ENCODE results near the gene GLTP.
A peak's percentile ranks its signal among the peaks of the same experiment; 100 is the strongest.
"Not testable (repeated sequence)": the region's sequence is repeated elsewhere in the genome, so short reads cannot be mapped to it uniquely, and the experiment has no call there.

The GLTP gene

DNA sequence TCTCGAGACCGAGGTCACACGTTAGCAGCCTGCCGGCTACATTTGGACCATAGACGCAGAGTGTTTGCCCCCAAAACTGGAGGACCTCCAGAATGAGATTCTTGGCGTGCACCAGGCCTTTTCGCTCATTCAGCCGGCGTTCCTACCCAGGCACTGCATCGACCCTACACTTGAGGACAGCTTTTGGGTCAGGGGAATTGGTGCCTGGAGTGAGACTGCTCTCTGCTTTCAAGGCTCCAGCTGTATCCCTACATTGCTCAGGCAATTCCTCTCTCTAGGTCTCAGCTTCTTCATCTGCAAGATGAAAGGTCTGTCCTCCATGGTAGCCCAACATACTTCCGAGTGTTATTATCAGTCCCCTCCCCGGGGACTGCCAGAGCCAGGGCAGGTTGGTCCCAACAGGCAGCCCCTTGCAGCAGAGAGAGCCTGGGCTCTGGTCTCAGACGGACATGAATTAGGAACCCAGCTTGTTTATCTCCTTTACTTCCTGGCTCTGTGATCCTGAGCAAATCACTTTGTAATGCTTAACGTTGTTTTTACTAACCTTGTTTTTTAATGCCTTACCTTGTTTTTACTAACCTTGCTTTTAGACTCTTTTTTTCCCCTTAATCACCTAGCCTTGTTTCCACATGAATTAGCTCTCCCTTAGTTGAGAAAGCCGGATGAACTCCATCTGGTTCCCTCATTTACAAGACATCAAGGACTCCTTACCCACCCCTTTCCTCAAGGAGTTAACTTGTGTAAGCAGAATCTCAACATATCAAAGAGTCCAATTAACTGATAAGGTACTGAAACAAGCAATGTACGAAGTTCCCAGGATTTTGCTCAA lies 20.6 kb upstream of the GLTP start:
- no peak for DNase-seq

- DNase-seq: peak; percentile 27
Observed at GRCh38 chr12:109899783-109900751, 19.7 kb upstream of the GLTP start, which contains the start of gene TCHP. TCHP (plus strand) TSS chr12:109900274; CDS start chr12:109903027, 2,753 bp downstream.

GRCh38 chr12:109899345-109899744 lies 19.0 kb upstream of the GLTP start:
- not testable (repeated sequence) for DNase-seq

DNA sequence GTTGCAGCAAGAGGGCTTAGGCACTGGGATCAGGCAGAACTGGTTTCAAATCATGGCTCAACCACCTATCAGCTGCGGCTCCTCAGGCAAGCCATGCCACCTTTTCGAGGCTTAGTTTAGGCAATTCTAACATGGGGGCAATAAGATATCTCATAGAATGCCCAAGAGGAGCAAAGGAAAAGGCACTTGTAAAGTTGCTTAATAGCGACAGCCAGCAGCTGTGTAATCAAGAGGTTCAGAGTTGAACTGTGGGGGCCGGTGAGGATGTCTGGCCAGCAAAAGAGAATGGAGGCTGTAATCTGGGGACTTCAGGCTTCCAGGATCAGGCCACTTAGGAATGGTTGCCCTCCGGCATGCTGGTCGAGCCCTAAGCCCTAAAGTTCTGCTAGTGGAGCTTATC lies 16.7 kb upstream of the GLTP start:
- no peak for DNase-seq

- DNase-seq: no peak
Observed at GRCh38 chr12:109896188-109896587, 15.8 kb upstream of the GLTP start.

GRCh38 chr12:109894939-109895338 lies 14.6 kb upstream of the GLTP start:
- no peak for DNase-seq

DNA sequence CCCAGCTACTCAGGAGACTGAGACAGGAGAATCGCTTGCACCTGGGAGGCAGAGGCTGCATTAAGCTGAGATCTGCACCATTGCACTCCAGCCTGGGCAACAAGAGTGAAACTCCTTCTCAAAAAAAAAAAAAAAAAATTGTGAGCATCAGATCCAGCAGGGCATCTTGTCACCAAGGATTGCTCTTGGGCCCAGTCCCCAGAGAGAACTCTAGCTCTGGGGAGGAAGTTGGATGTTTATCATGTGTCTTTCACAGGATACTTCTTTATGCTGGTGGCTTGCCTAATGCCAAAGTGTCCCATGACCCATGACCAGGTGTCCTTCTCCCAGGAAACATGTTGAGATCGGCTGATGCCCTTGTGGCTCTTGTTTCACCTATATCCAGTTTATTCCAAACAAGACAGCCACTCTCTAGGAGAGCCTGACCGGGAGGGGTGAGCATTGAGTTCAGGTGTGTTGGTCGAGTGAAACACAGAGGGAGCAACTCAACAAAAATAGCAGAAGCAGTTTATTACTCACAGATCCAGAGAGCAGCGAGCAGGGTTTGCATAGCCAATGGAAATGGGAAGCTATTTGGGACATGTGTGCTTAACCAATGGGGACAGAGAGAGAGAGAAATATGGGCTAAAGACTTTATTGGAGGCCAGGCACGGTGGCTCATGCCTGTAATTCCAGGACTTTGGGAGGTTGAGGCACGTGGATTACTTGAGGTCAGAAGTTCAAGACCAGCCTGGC lies 13.1 kb upstream of the GLTP start:
- DNase-seq: no peak

DNA sequence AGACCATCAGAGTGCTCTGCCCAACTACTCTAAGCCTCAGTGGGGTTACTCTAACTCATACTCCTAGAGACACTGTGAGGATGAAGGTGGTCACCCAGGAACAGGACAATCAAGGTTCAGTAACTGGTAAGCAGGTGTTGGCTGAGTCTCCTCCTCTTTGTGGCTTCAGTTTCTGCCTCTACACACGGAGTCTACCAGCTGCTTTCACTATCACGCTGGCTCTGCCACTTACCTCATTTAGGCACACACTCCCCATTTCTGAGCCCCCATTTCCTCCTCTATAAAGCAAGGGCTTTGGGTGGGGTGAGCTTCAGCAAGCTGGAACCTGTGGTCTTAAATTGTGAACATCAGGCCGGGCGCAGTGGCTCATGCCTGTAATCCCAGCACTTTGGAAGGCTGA lies 12.4 kb upstream of the GLTP start:
- DNase-seq: no peak

- DNase-seq: no peak
Observed at GRCh38 chr12:109892165-109892715, 11.9 kb upstream of the GLTP start.

DNA sequence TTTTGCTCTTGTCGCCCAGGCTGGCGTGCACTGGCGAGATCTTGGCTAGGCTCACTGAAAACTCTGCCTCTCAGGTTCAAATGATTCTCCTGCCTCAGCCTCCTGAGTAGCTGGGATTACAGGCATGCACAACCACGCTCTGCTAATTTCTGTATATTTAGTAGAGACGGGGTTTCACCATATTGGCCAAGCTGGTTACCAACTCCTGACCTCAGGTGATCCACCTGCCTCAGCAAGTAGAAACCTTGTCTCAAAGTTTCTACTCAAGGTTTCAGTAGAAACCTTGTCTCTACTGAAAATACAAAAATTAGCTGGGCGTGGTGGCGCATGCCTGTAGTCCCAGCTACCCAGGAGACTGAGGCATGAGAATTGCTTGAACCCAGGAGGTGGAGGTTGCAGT lies 11.4 kb upstream of the GLTP start:
- not testable (repeated sequence) for DNase-seq

GRCh38 chr12:109890620-109891170 lies 10.4 kb upstream of the GLTP start:
- no peak for DNase-seq

DNA sequence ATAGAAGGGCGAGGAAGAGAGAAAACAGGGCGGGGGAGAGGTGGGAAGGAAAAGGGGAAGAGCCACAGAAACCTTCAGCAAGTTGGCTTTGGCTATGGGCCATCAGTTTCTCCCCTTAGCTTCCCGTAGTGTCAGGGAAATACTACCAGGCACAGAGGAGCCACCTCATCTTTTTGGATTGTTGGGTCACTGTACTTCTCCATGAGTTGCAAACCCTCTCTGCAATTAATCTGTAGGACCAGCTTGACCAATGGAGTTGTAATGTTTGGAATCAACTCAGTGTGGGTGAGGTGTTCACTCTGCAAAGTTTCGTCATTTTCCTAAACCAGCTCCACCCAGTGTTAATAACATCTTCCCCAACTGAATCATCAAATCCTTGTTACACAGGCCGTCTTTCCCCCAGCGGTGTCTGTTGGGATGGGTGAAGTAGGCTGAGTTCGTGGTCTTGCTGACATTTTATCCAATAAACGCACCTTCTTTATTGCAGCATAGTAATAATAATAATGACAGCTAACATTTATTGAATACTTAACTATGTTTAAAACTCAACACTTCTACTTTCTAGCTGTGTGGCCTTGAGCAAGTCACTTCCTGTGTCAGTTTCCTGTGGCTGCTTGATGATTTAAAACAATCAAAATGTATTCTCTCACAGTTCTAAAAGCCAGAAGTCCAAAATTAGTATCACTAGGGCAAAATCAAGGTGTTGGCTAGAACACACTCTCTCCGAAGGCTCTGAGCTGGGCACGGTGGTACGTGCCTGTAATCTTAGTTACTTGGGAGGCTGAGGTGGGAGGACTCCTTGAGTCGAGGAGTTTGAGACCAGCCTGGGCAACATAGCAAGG lies 8.1 kb upstream of the GLTP start:
- no peak for DNase-seq

GRCh38 chr12:109885616-109886015 lies 5.3 kb upstream of the GLTP start:
- DNase-seq: no peak

DNA sequence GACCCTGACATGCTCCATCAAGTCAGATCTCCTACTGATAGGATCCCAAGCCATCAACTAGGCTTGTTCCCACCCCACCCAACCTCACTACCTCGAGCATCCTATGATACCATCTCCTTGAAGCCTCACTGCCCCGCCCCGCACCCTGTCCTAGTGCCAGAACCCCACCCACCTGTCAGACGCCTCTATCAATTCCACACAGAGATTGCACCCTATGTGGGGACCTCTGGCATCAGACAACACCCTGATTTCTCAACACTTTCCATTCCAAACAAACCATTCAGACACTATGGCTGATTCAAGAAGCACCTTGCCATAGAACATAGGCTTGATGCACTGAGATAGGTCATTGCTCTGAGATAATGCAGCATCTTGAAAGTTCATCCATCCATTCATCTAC lies 3.1 kb upstream of the GLTP start:
- no peak for DNase-seq

DNA sequence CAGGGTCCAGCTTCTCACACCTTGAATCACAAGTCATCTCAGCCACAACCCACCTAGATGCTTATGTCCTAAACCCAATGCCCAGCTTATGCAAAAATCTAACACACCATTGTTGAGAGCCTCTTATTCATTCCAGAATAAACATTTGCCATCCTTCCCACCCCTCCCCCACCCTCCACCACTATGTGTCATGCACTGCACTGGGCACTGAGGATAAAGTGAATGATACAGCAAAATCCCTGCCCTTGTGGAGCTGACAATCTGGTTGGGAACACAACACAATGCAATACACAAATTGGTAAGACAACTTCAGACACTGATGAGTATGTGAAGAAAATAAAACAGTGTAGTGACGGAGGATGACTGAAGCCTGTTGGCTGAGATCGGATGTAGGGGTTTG lies 1.4 kb upstream of the GLTP start:
- no peak for DNase-seq

DNA sequence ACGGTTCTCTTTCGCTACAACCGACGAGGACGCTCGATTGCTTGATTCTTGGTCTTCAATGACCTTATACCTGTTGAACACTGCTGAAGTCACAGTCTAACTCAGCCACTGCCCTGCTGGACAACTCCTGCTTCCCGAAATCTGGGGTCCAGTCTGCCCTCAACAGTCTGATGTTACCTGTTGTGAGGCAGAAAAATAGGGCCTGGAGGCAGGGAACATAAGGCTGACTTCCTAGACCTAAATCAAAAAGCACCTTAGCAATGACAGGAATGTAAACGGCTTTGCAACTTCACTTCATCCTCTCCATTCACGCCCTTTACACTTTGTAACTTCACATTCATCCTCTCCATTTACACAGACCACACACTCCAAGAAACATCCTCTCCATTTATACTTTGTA lies 597 bp upstream of the GLTP start:
- no peak for DNase-seq

- DNase-seq: no peak
Observed at GRCh38 chr12:109879351-109880042, 844 bp downstream of the GLTP start.

GRCh38 chr12:109878749-109879148 lies 1.6 kb downstream of the GLTP start:
- DNase-seq: no peak

DNA sequence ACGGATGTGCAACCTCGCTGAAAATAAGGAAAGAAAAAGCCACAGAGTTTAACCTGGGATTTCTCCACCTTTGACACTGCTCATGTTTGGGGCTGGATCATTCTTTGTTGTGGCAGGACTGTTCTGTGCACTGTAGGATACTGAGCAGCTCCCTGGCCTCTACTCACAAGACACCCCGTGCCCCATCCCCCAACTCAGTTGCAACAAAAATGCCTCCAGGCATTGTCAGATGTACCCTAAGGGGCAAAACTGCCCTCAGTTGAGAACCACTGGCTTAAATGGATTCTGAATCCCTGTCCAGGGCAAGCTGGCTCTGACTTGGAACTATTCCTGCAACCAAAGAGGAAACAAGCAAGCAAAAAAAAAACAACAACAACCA lies 2.1 kb downstream of the GLTP start:
- no peak for DNase-seq

GRCh38 chr12:109877504-109878246 lies 2.7 kb downstream of the GLTP start:
- DNase-seq: no peak

Measured in NCI-H1694 (cell line).